HepG2 (cell line): ENCODE data around the gene GPAT3. TPM values are rescaled to one million over a fixed set of nuclear protein-coding genes. Genes with fewer than 3 reads are reported as not detected.

Source experiments
- ATAC-seq: fragments of 200-7000 bp; cut with Tn5 transposase; 3 replicates; pipeline ENCODE4 v1.9.1; 2020; ENCODE audit warnings: mild to moderate bottlenecking, moderate library complexity
- BruUV-seq: library from RNA; stranded (reverse); fragments of 400-500 nt; replicated peaks from 2 replicates; lab custom pipeline; 2021; lab: Mats Ljungman, UMichigan
- CTCF ChIA-PET: fragments of 300-600 bp; formaldehyde crosslinking; extraction: SDS; loops from one replicate; lab custom pipeline; 2021; ENCODE audit warnings: low total read pairs, inconsistent platforms, low intra/inter-chr PET ratio; lab: Yijun Ruan, JAX
- POLR2A ChIA-PET: fragments of 350-600 bp; sonication (Branson Sonifier 250); formaldehyde crosslinking; loops from one replicate; lab custom pipeline; 2020; ENCODE audit warnings: antibody characterized with exemption, inconsistent platforms; lab: Yijun Ruan, JAX
- DNase-seq: peaks from one replicate; pipeline ENCODE4 v3.0.0-alpha.2; 2015; ENCODE audit warnings: low spot score
- FAIRE-seq: peaks from 3 replicates; lab custom pipeline; 2011; peaks lifted over from hg19 to GRCh38; lab: Jason Lieb, UNC
- H2AFZ ChIP-seq: one replicate; pipeline ENCODE4 v1.6.1; 2011; ENCODE audit warnings: low read length, inconsistent platforms
- H3K27ac ChIP-seq: fragments of 300-600 bp; 3 replicates; pipeline ENCODE4 v1.8.0; 2011; ENCODE audit warnings: mixed run types, mild to moderate bottlenecking, mixed read lengths, low read length, inconsistent platforms; ENCODE audit not compliant: insufficient read depth; ENCODE audit errors: extremely low read length
- H3K27me3 ChIP-seq, 2 experiments: fragments of 200-600 bp in 1 of 2; 2 replicates in 1 of 2; 3 replicates in 1 of 2; pipeline versions ENCODE4 v1.6.0 to v1.8.0; 2011; ENCODE audit warnings: low read length in 2 of 2, mild to moderate bottlenecking in 2 of 2, moderate library complexity in 2 of 2, inconsistent platforms in 1 of 2; ENCODE audit not compliant: insufficient read depth in 2 of 2, control insufficient read depth in 1 of 2
- H3K36me3 ChIP-seq, 2 experiments: fragments of 200-600 bp in 1 of 2; replicated peaks in 1 of 2; 2 replicates in 1 of 2; 3 replicates in 1 of 2; pipeline versions ENCODE4 v1.5.1 to v1.8.0; 2011; ENCODE audit warnings: low read length in 2 of 2, inconsistent platforms in 1 of 2; ENCODE audit not compliant: insufficient read depth in 2 of 2, control insufficient read depth in 1 of 2
- H3K4me1 ChIP-seq: 2 replicates; pipeline ENCODE4 v1.5.1; 2012; ENCODE audit warnings: low read length, inconsistent platforms; ENCODE audit not compliant: insufficient read depth
- H3K4me2 ChIP-seq: 2 replicates; pipeline ENCODE4 v1.6.0; 2011; ENCODE audit warnings: low read depth, low read length, inconsistent platforms
- H3K4me3 ChIP-seq, 3 experiments: fragments of 200-600 bp in 1 of 3; sonication (generic), shearing (Covaris generic) in 1 of 3; replicated peaks in 1 of 3; 2 replicates each; pipeline ENCODE4 v1.5.1; 2011 to 2016; ENCODE audit warnings: low read length in 3 of 3, inconsistent platforms in 2 of 3, low read depth in 2 of 3, mild to moderate bottlenecking in 2 of 3, control low read depth in 1 of 3, mixed read lengths in 1 of 3; ENCODE audit not compliant: insufficient read depth in 1 of 3
- H3K79me2 ChIP-seq: one replicate; pipeline ENCODE4 v1.6.1; 2011; ENCODE audit warnings: low read length, inconsistent platforms; ENCODE audit not compliant: insufficient read depth
- H3K9ac ChIP-seq: 2 replicates; pipeline ENCODE4 v1.6.0; 2011; ENCODE audit warnings: mild to moderate bottlenecking, low read depth, low read length, inconsistent platforms; ENCODE audit not compliant: insufficient read depth
- H3K9me3 ChIP-seq: 2 replicates; pipeline ENCODE4 v1.5.1; 2012; ENCODE audit warnings: mild to moderate bottlenecking, low read length
- H4K20me1 ChIP-seq: 2 replicates; pipeline ENCODE4 v1.6.0; 2011; ENCODE audit warnings: inconsistent platforms, mild to moderate bottlenecking, low read length, moderate library complexity; ENCODE audit not compliant: insufficient read depth
- CEBPG ChIP-seq: IDR thresholded peaks from 2 replicates; pipeline ENCODE4 v1.6.1; 2016
- CREB3 ChIP-seq: sonication (generic); formaldehyde crosslinking; IDR thresholded peaks from 2 replicates; pipeline ENCODE4 v1.5.0; 2020; ENCODE audit warnings: missing genetic modification reagents
- HNRNPL ChIP-seq: fragments of 200-400 bp; formaldehyde crosslinking; IDR thresholded peaks from 2 replicates; pipeline ENCODE4 v1.6.1; 2017; ENCODE audit warnings: mild to moderate bottlenecking, low read depth, low read length
- KMT2B ChIP-seq: IDR thresholded peaks from 2 replicates; pipeline ENCODE4 v1.6.1; 2016; ENCODE audit warnings: missing genetic modification reagents, missing compliant biosample characterization
- MXD1 ChIP-seq: sonication (generic); formaldehyde crosslinking; IDR thresholded peaks from 2 replicates; pipeline ENCODE4 v1.4.0; 2020; ENCODE audit warnings: mild to moderate bottlenecking, missing genetic modification reagents
- SUZ12 ChIP-seq: fragments of 150-350 bp; IDR thresholded peaks from 2 replicates; pipeline ENCODE4 v1.6.1; 2014; ENCODE audit warnings: low read depth, low read length
- ZC3H13 ChIP-seq: sonication (generic); formaldehyde crosslinking; IDR thresholded peaks from 2 replicates; pipeline ENCODE4 v1.8.1; 2023; ENCODE audit warnings: mild to moderate bottlenecking, missing genetic modification reagents, moderate library complexity
- ZNF577 ChIP-seq: sonication (generic); formaldehyde crosslinking; IDR thresholded peaks from 2 replicates; pipeline ENCODE4 v1.4.0; 2020; ENCODE audit warnings: mild to moderate bottlenecking, low read depth, missing genetic modification reagents, borderline replicate concordance
- ZNF747 ChIP-seq: sonication (generic); formaldehyde crosslinking; IDR thresholded peaks from 2 replicates; pipeline ENCODE4 v1.8.1; 2023; ENCODE audit warnings: missing genetic modification reagents, mild to moderate bottlenecking, borderline replicate concordance
- WGBS: methylation state at CpG from one replicate; pipeline ENCODE4 v1.1.6; 2017; ENCODE audit warnings: low lambda C conversion rate; 5-methylcytosine and 5-hydroxymethylcytosine counted together
- in situ Hi-C: cut with HindIII; loops from 2 replicates; pipeline ENCODE4 v1.10.0; 2017; ENCODE audit warnings: low pct_unique_long_range_greater_than_20kb; ENCODE audit not compliant: extremely low pct_ligation_motif_present
- intact Hi-C: fragments of 100-400 bp; cut with micrococcal nuclease; formaldehyde crosslinking; loops from one replicate; pipeline ENCODE4 v1.10.0; 2022; ENCODE audit not compliant: unreplicated experiment
- polyA plus RNA-seq, 8 experiments: library from polyadenylated mRNA; depleted of rRNA in 3 of 8; stranded (reverse) in 7 of 8; unstranded in 1 of 8; fragments of >200 nt; fragmentation: Illumina TruSeq in 4 of 8; extraction: Trizol in 4 of 8; gene quantifications; 2 replicates each; pipeline versions ENCODE4 v1.2.1 to v1.2.3, GENCODE V29; 2011 to 2016; ENCODE audit warnings: low read depth in 4 of 8, missing spikeins in 1 of 8, mixed read lengths in 1 of 8; ENCODE audit not compliant: insufficient read depth in 1 of 8
- total RNA-seq, 5 experiments: library from RNA; depleted of rRNA; stranded (reverse); fragments of >200 nt; fragmentation: Illumina TruSeq; extraction: Trizol; gene quantifications; 2 replicates each; pipeline ENCODE4 v1.2.3, GENCODE V29; 2016; ENCODE audit warnings: low read depth in 1 of 5

Gene GPAT3
- total and polyA plus RNA-seq, 2 of the 13 experiments (the other 11 are each of a cell fraction or from before 2014, with no cell fraction given) = 2.4 to 2.6 TPM

GRCh38 chr4:83606460-83606859, 70.6 kb downstream of the GPAT3 start:
- H3K9ac ChIP-seq = no peak overlapping the region
- no peak overlapping the region for H3K4me2 ChIP-seq
- H3K36me3 ChIP-seq = no peaks in the 10 kb centered on the region
- BruUV-seq = no TSS peak
- H3K27ac ChIP-seq = no peak overlapping the region
- ATAC-seq (no peak), FAIRE-seq (no peak), DNase-seq (no peak)
- H3K27me3 ChIP-seq = no peaks in the 10 kb centered on the region; a peak in 1 of 5 replicates
- no peak overlapping the region for H3K4me3 ChIP-seq
- H4K20me1 ChIP-seq = no peaks in the 10 kb centered on the region
- in situ Hi-C loops (no loop called here), intact Hi-C loops (no loop called here)
- ChIA-PET CTCF (no interaction called here), POLR2A (no interaction called here)
- H3K79me2 ChIP-seq = no peaks in the 10 kb centered on the region
- H2AFZ ChIP-seq = no peak overlapping the region
- H3K9me3 ChIP-seq = no peaks in the 10 kb centered on the region
- TF ChIP-seq SUZ12 (no peak), CREB3 (no peak), HNRNPL (no peak), MXD1 (CRISPR knock-in tag) (no peak), KMT2B (no peak)
- H3K4me1 ChIP-seq = peaks cover 39% of the 10 kb centered on the region

- no peak for DNase-seq
- FAIRE-seq = no peak
- H3K36me3 ChIP-seq = no peaks in the 10 kb centered on the region
- H3K9me3 ChIP-seq = no peaks in the 10 kb centered on the region
- ATAC-seq = no peak
- H3K27ac ChIP-seq = no peak overlapping the region
- 41% methylated on average over 7 of the region's 7 CpGs for WGBS
- no peaks in the 10 kb centered on the region for H4K20me1 ChIP-seq
- no peak overlapping the region for H3K4me2 ChIP-seq
- no peaks in the 10 kb centered on the region for H3K79me2 ChIP-seq
- H3K4me1 ChIP-seq = peaks cover 39% of the 10 kb centered on the region
- no peak overlapping the region for H3K4me3 ChIP-seq
- H3K9ac ChIP-seq = no peak overlapping the region
- TF ChIP-seq ZC3H13 (no peak), ZNF747 (no peak), CEBPG (CRISPR knock-in tag) (no peak), ZNF577 (CRISPR knock-in tag) (no peak)
- intact Hi-C loops = no loop called here
- no TSS peak for BruUV-seq
- no peaks in the 10 kb centered on the region; a peak in 1 of 5 replicates for H3K27me3 ChIP-seq
- ChIA-PET POLR2A (no interaction called here), CTCF (no interaction called here)
- in situ Hi-C loops = no loop called here
- H2AFZ ChIP-seq = no peak overlapping the region
Observed at GRCh38 chr4:83606898-83607297, 71.0 kb downstream of the GPAT3 start.
